22Rv1 (cell line): Measurements from ENCODE around the gene ERAP2.

ENCODE experiments used
- ZFX ChIP-seq: fragments of 450-650 bp; IDR thresholded peaks from 2 replicates; pipeline ENCODE4 v1.6.1; 2017; ENCODE audit warnings: antibody characterized with exemption, borderline replicate concordance
- TF ChIP-seq, protein P1 (sequence below): fragments of 450-650 bp; IDR thresholded peaks from 2 replicates; pipeline ENCODE4 v1.5.1; 2017; ENCODE audit warnings: mild to moderate bottlenecking

DNA sequence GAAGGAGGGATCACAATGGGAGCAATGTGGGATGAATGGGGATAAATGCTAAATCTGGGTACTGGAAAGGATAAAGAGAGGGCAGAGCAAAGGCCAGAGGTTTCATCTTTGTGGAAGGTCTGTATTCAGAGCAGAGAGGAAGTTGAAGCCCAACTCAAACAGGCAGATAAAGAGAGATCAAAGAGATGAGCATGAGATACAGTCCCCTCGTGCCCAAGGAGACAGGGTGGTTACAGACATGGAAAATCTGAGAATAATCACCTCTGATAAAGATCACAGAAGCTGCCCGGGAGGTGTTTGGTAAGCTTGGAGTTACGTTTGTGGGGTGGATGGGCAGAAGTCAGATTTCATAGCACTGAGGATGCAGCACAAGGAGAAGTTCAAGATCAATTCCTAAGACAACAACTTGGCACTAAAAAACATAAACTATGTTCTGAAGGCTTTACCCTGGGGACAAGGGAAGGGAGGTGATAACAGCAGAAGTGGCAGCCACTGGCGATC lies 459 bp upstream of the ERAP2 start:
- TF ChIP-seq, protein P1, sequence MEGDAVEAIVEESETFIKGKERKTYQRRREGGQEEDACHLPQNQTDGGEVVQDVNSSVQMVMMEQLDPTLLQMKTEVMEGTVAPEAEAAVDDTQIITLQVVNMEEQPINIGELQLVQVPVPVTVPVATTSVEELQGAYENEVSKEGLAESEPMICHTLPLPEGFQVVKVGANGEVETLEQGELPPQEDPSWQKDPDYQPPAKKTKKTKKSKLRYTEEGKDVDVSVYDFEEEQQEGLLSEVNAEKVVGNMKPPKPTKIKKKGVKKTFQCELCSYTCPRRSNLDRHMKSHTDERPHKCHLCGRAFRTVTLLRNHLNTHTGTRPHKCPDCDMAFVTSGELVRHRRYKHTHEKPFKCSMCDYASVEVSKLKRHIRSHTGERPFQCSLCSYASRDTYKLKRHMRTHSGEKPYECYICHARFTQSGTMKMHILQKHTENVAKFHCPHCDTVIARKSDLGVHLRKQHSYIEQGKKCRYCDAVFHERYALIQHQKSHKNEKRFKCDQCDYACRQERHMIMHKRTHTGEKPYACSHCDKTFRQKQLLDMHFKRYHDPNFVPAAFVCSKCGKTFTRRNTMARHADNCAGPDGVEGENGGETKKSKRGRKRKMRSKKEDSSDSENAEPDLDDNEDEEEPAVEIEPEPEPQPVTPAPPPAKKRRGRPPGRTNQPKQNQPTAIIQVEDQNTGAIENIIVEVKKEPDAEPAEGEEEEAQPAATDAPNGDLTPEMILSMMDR = no peak
- no peak for TF ChIP-seq ZFX
